Natural killer cell (primary cell): Measurements from ENCODE around the gene CASTOR1. TPM values are rescaled to one million over a fixed set of nuclear protein-coding genes. Genes with fewer than 3 reads are reported as not detected.

Experiments used
- ATAC-seq, 3 donors: fragments of 150-1000 bp in 2 of 3; fragments of 200-7000 bp in 1 of 3; cut with Tn5 transposase; 1 replicate in 1 of 3; 2 replicates in 2 of 3; pipeline ENCODE4 v1.10.0; 2021; ENCODE audit warnings: mild to moderate bottlenecking in 2 of 3, moderate library complexity in 2 of 3
- DNase-seq, 2 donors: peaks; one replicate each; pipeline versions ENCODE4 v3.0.0 to v3.0.0-alpha.2; 2013 to 2021; ENCODE audit warnings: mixed read lengths in 1 of 2
- H3K27ac ChIP-seq: one replicate; pipeline ENCODE4 v1.5.1; 2013; ENCODE audit warnings: mild to moderate bottlenecking, low read length
- H3K27me3 ChIP-seq: one replicate; pipeline ENCODE4 v1.6.1; 2013; ENCODE audit warnings: low read length; ENCODE audit not compliant: control insufficient read depth, insufficient read depth
- H3K36me3 ChIP-seq: one replicate; pipeline ENCODE4 v1.6.1; 2013; ENCODE audit warnings: low read length; ENCODE audit not compliant: control insufficient read depth, insufficient read depth
- H3K4me1 ChIP-seq: one replicate; pipeline ENCODE4 v1.6.1; 2013; ENCODE audit warnings: low read length; ENCODE audit not compliant: control insufficient read depth, insufficient read depth
- H3K4me3 ChIP-seq: one replicate; pipeline ENCODE4 v1.5.1; 2013; ENCODE audit warnings: low read length
- H3K9me3 ChIP-seq: one replicate; pipeline ENCODE4 v1.6.1; 2013; ENCODE audit warnings: low read length; ENCODE audit not compliant: control insufficient read depth, insufficient read depth
- H3K27ac Mint-ChIP-seq, 2 donors: one replicate each; pipeline ENCODE4 v1.8.0; 2022; ENCODE audit warnings: mild to moderate bottlenecking in 2 of 2, mixed read lengths in 2 of 2, moderate library complexity in 1 of 2
- H3K27me3 Mint-ChIP-seq, 2 donors: one replicate each; pipeline ENCODE4 v1.8.0; 2022; ENCODE audit warnings: low read depth in 2 of 2, mixed read lengths in 2 of 2
- H3K36me3 Mint-ChIP-seq: one replicate; pipeline ENCODE4 v1.8.0; 2022; ENCODE audit warnings: mixed read lengths
- H3K4me1 Mint-ChIP-seq, 2 donors: one replicate each; pipeline ENCODE4 v1.8.0; 2022; ENCODE audit warnings: mixed read lengths in 2 of 2
- H3K4me3 Mint-ChIP-seq: one replicate; pipeline ENCODE4 v1.8.0; 2022; ENCODE audit warnings: mild to moderate bottlenecking, moderate library complexity, mixed read lengths
- H3K9me3 Mint-ChIP-seq, 2 donors: one replicate each; pipeline ENCODE4 v1.8.0; 2022; ENCODE audit warnings: mixed read lengths in 2 of 2
- WGBS: methylation state at CpG from one replicate; pipeline ENCODE4 v1.1.7; 2013; ENCODE audit warnings: missing lambda C conversion rate; ENCODE audit not compliant: insufficient coverage; 5-methylcytosine and 5-hydroxymethylcytosine counted together
- intact Hi-C: fragments of 100-400 bp; cut with micrococcal nuclease; formaldehyde crosslinking; loops from one replicate; pipeline ENCODE4 v1.14.2; 2022
- total RNA-seq, 4 donors: library from RNA; stranded (reverse); fragments of 120-200 nt in 1 of 4; gene quantifications; one replicate each; pipeline versions ENCODE4 v1.2.3 to v1.2.4, GENCODE V29; 2013 to 2022
- TF ChIP-seq, protein P1 (sequence below): fragments of 200-600 bp; IDR thresholded peaks from one replicate; pipeline ENCODE4 v1.8.0; 2022; ENCODE audit warnings: antibody characterized with exemption

Gene CASTOR1
- total RNA-seq, 3 donors from 2014 or later (not counting 1 experiment from before 2014, with no cell fraction given) = 7.0 to 11.9 (median 8.8) TPM

DNA sequence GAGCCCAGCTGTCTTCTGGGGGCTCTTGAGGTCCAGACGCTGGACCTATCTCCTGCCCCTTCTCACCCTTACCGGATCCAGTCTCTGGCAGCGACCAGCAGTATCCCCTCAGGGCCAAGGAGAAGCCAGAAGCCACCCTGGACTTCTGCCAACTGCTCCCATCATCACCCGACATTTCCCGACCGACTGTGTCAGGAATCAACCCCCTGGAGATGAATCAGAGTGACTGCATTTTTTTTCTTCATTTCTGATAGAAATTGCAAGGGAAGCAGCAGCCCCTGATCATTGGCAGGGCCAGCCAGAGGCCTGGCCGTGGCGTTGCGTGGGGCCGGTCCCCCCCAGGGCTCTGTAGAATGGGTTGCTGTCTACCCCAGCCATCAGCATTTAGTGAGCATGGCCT lies 37.6 kb downstream of the CASTOR1 start:
- Histone ChIP-seq H3K4me3 (no peak overlapping the region), H3K9me3 (no peaks in the 10 kb centered on the region), H3K27ac (no peak overlapping the region), H3K27me3 (peaks cover 3% of the 10 kb centered on the region), H3K4me1 (peaks cover 69% of the 10 kb centered on the region), H3K36me3 (no peaks in the 10 kb centered on the region)
- H3K9me3 Mint-ChIP-seq = no peaks in the 10 kb centered on the region
- no peak for DNase-seq
- H3K4me3 Mint-ChIP-seq = no peak overlapping the region
- WGBS = 93% methylated on average over 10 of the region's 10 CpGs
- intact Hi-C loops = no loop called here
- H3K4me1 Mint-ChIP-seq = peaks cover 12 to 29% of the 10 kb centered on the region in 2 donors
- H3K36me3 Mint-ChIP-seq = no peaks in the 10 kb centered on the region
- no peak overlapping the region for H3K27ac Mint-ChIP-seq
- no peak for ATAC-seq
- H3K27me3 Mint-ChIP-seq = peaks cover 15 to 21% of the 10 kb centered on the region in 2 donors
- TF ChIP-seq, protein P1, sequence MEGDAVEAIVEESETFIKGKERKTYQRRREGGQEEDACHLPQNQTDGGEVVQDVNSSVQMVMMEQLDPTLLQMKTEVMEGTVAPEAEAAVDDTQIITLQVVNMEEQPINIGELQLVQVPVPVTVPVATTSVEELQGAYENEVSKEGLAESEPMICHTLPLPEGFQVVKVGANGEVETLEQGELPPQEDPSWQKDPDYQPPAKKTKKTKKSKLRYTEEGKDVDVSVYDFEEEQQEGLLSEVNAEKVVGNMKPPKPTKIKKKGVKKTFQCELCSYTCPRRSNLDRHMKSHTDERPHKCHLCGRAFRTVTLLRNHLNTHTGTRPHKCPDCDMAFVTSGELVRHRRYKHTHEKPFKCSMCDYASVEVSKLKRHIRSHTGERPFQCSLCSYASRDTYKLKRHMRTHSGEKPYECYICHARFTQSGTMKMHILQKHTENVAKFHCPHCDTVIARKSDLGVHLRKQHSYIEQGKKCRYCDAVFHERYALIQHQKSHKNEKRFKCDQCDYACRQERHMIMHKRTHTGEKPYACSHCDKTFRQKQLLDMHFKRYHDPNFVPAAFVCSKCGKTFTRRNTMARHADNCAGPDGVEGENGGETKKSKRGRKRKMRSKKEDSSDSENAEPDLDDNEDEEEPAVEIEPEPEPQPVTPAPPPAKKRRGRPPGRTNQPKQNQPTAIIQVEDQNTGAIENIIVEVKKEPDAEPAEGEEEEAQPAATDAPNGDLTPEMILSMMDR = no peak

DNA sequence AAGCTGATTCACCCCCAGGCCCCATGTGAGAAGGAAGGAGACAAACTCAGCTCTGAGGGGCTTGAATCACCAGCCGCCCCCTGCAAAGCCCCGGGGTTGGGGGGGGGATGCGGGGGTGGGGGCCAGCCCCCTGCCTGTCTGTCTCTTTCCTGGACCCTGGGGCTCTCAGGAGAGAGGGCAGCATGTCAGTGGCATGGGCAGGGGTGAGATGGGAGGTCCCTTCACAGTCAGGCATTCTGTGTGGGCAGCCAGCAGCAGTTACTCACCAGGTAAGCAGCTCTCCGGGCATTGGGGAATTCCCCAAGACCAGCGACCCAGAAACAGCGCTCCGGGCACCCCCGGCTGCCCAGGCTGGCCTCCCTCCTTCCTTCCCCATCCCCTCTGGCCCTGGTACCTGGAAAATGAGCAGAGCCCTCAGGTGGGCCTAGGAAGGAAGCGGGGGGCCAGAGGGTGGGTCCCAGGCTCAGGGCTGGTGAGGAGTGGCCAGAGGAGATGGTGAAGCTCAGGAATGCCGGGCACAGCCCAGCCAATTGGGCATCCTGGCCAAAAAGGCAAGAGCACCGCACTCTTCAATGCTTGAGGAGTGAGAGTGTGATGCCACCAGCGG lies 38.5 kb downstream of the CASTOR1 start:
- Histone ChIP-seq H3K9me3 (no peaks in the 10 kb centered on the region), H3K4me3 (no peak overlapping the region), H3K36me3 (no peaks in the 10 kb centered on the region), H3K27me3 (peaks cover 8% of the 10 kb centered on the region), H3K27ac (no peak overlapping the region), H3K4me1 (peaks cover 72% of the 10 kb centered on the region)
- H3K9me3 Mint-ChIP-seq = no peaks in the 10 kb centered on the region
- WGBS = 52% methylated on average over 12 of the region's 12 CpGs
- intact Hi-C loops = no loop called here
- ATAC-seq (peak in 1 of 3 donors; percentile 45), DNase-seq (no peak)
- peaks cover 23 to 31% of the 10 kb centered on the region in 2 donors for H3K27me3 Mint-ChIP-seq
- H3K27ac Mint-ChIP-seq = no peak overlapping the region
- no peak overlapping the region for H3K4me3 Mint-ChIP-seq
- TF ChIP-seq, protein P1 = no peak
- no peaks in the 10 kb centered on the region for H3K36me3 Mint-ChIP-seq
- H3K4me1 Mint-ChIP-seq = peaks cover 21 to 38% of the 10 kb centered on the region in 2 donors

DNA sequence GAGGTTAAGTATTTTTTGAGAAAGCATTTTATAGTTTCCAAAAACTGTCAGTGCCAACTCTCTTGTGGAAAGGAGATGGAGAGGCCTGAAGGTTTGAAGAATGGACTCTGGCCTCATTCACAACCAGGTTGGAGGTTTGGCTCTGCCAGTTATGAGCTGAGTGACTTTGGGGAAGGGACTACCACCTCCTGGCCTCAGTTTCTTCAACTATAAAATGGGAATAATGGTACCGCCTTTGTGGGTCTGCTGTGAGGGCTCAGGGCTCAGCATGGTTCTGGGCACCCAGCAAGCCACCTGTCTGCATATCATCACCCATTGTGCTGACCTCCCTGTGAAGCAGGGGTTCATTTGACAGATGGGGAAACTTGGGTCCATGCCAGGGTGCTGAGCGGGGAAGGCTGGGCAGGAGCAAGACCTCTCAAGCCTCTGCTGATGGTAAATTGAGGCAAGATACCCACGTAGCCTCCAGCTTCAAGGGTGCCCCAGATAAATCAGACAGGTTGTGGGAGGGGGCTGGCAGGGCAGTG lies 39.2 kb downstream of the CASTOR1 start:
- Histone ChIP-seq H3K4me1 (peaks cover 79% of the 10 kb centered on the region), H3K9me3 (no peaks in the 10 kb centered on the region), H3K4me3 (no peak overlapping the region), H3K27ac (no peak overlapping the region), H3K36me3 (no peaks in the 10 kb centered on the region), H3K27me3 (peaks cover 11% of the 10 kb centered on the region)
- no peak overlapping the region for H3K27ac Mint-ChIP-seq
- peaks cover 29 to 31% of the 10 kb centered on the region in 2 donors for H3K27me3 Mint-ChIP-seq
- DNase-seq = no peak
- H3K36me3 Mint-ChIP-seq = no peaks in the 10 kb centered on the region
- no peak for ATAC-seq
- WGBS = 88% methylated on average over 3 of the region's 3 CpGs
- H3K4me1 Mint-ChIP-seq = peaks cover 21 to 45% of the 10 kb centered on the region in 2 donors
- no peak overlapping the region for H3K4me3 Mint-ChIP-seq
- intact Hi-C loops = no loop called here
- H3K9me3 Mint-ChIP-seq = no peaks in the 10 kb centered on the region
- TF ChIP-seq, protein P1 = no peak
